NCI-H2196 treated with DMSO at 0.1 percent for 48 hours (cell line): ENCODE results near the gene CHST11.

Source experiments
- DNase-seq: peaks from one replicate; lab custom pipeline; 2025; ENCODE audit not compliant: unreplicated experiment; lab: John Stamatoyannopoulos, UW

Gene CHST11

GRCh38 chr12:104669089-104669721 is 212.5 kb downstream of the CHST11 start:
- no peak for DNase-seq

DNA sequence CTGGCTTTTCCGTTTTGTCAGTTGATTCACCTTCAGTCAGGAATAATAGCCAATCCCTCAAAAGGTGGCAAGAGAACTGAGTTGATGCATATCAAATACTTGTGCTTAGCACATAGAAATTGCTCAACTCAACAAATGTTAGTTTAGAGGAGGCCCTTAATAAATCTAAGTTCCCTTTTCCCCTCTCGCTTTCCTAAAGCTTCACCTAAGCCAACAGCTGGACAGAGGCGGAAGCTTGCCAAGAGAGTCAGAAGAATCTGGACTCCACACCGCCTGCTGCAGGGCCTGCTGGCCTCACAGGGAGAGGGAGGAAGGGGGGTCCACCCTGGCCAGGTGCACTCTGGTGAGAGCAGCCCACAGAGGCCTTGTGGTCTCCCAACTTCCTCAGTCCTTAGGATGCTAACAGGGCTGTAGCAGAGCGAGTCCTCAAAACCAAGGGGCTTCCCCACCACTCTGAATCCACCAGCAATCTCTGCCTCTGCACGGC is 213.1 kb downstream of the CHST11 start:
- no peak for DNase-seq

GRCh38 chr12:104670439-104671408 is 214.0 kb downstream of the CHST11 start:
- DNase-seq = no peak

GRCh38 chr12:104671409-104672095 is 214.8 kb downstream of the CHST11 start:
- peak; percentile 58 for DNase-seq

- DNase-seq = no peak
These were observed 215.3 kb downstream of the CHST11 start for GRCh38 chr12:104672096-104672445.

- DNase-seq = no peak
These were observed 215.9 kb downstream of the CHST11 start for GRCh38 chr12:104672501-104673265.

DNA sequence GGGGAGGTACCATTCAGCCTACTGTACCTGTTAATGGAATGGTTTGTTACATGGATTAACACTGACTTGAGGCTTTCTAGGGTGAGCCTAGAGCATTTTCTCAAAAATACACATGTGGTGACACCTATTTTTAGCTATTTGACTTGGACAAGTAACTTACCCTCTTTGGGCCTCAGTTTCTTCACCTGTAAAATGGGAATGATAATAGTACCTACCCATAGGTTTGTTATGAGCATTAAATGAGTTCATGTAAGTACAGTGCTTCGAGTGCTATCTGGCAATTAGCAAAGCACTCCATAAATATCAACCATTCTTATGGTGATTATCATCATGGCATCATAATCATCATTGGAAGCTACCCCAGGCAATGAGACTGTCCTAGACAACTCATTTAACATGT is 216.5 kb downstream of the CHST11 start:
- no peak for DNase-seq

DNA sequence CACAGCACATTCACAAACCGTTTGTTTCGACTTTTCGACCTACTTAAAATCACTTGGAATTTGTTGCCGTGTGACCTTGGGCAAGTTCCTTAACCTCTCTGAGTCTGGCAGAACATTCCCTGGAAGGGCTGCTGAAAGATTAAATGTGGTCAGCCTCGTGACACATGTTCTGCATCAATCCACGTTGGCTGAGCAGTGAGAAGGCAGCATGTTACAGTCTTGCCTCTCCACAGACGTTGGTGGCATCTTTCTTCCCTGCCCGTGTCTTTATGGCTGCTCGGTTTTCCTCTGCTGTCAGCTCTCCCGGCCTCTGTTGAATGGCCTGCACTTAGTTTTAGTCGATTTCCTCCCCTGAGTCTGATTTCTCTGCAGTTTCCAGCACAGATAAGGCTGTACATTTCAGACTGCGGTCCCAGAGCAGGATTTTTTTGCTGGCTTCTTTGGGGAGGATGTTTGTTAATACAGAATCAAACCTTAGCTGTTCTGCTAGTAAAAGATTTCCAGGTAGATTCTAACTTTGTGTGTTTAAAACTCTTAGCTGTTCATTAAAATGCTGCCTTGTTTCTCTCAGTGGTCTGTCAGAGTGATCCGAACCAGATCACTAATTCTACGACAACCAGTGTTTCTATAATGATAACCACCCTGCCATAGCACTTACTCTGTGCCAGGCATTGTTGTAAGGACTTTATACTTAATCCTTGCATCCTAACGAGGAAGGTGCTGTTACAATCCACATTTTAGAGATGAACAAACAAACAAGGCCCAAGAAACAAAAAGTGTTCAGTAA is 217.1 kb downstream of the CHST11 start:
- DNase-seq = no peak

DNA sequence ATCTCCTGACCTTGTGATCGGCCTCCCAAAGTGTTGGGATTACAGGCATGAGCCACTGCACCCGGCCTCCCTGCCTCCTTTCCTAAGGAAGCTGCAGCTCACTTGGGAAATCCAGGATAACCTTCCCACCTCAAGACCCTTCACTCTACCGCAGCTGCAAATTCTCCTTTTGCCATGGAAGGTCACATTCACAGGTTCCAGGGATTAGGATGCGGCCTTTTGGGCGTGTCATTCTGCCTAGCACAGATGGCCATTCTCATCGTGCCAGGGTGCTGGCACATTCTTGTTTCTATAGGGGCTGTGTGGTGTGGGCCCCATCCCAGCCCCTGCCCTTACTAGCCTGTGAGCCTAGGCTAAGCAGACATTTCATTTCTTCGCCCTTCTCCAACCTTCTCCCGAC is 219.9 kb downstream of the CHST11 start:
- DNase-seq = no peak

- no peak for DNase-seq
These were observed 220.8 kb downstream of the CHST11 start for GRCh38 chr12:104677441-104678089.

- no peak for DNase-seq
These were observed 223.3 kb downstream of the CHST11 start for GRCh38 chr12:104680070-104680469.

GRCh38 chr12:104680491-104680890 is 223.7 kb downstream of the CHST11 start:
- DNase-seq = no peak

- DNase-seq = no peak
These were observed 224.4 kb downstream of the CHST11 start for GRCh38 chr12:104681012-104681690.

- no peak for DNase-seq
These were observed 226.1 kb downstream of the CHST11 start for GRCh38 chr12:104682790-104683279.

DNA sequence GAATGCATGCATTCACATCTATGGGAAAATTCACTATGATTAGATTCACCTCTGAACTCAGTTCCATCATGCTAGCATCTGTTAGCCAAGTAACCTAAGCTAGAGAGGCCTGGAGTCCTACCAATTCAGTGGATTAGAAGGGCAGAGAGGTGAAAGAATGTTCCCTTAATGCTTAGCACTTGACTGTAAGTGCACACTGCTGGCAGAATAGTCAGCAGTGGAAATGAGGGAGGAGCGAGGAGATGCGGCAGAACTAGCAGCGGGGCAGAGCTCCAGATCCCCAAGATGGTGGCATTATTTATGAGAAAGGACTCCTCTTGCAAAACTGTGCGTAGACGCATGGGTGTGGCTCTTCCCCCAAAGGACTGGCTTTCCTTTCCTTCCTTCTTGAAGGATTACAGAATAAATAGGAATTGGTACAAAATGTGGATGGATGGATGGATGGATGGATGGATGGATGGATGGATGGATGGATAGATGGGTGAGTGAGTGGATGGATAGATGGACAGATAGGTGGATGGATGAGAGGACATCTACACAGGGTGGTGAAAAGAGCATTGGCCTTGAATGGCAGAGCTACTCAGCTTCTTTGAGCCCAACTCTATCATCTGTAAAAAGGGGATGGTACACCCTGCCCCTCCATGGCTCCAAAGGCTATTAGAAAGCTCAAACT is 227.2 kb downstream of the CHST11 start:
- no peak for DNase-seq

GRCh38 chr12:104684884-104685283 is 228.1 kb downstream of the CHST11 start:
- no peak for DNase-seq

- DNase-seq = no peak
These were observed 228.6 kb downstream of the CHST11 start for GRCh38 chr12:104685366-104685765.

DNA sequence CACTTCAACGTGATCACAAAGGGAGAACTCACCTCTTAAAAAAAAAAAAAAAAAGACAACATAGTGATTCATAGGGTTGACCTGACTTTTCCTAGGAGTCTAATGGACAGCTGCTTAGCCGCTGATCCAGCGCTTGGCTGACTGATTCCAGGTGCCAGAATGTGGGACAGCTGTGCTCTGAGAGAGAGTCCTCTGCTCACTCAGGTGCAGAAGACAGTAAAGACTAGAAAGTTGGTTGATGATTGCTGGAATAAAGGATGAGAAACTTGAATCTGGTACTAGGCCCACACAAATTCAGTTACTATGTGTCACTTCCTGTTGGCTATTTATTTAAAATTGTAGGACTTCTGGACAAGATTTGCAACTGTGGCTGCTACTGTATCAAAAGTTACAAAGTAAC is 229.4 kb downstream of the CHST11 start:
- no peak for DNase-seq
